Daoy (cell line): ENCODE results near the gene GALNT10. TPM values are rescaled to one million over a fixed set of nuclear protein-coding genes. Genes with fewer than 3 reads are reported as not detected.

Experiments
- DNase-seq: peaks from one replicate; pipeline ENCODE4 v3.0.0-alpha.2; 2015; ENCODE audit warnings: low read depth
- total RNA-seq: library from RNA; depleted of rRNA; stranded (reverse); fragments of >200 nt; shearing (Covaris generic); gene quantifications from 2 replicates; pipeline ENCODE4 v1.2.3, GENCODE V29; 2014

GALNT10 gene
- total RNA-seq, 1 experiment from 2014 or later, result 44.7 TPM

DNA sequence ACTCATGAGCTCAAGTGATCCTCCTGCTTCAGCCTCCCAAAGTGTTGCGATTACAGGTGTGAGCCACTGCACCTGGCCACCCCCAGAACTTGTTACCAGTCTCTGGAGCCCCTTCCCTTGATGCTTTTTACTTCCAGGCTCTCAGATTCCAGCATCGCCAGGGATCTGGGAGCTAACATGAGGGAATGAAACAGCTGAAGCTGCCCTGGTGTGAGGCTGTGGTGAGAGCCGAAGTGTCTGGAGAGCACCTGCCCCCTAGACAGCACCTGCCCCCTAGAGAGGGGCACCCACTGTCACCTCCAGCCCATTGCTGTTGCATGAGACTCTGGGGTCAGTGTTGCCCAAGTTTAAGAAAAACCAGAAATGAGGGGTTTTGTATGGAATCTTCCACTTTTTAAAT is 131.0 kb downstream of the GALNT10 start:
- no peak for DNase-seq

DNA sequence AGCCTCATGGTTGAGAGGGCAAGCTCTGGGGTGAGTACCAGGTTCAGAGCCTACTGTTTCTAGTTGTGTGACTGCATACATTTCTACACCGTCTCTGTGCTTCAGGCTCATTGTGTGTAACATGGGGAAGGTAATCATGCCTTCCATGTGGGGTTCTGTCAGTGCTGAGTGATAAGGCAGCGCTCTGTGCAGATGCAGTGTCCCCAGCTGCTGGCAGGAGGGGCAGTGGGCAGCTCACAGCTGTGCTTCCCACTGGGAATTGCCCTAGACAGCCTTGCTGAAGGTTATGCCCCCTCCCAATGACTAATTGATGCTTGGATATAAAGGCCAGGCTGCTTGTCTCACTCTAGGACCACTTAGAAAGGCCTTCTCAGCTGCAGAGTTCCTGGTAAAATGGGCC is 133.5 kb downstream of the GALNT10 start:
- no peak for DNase-seq

DNA sequence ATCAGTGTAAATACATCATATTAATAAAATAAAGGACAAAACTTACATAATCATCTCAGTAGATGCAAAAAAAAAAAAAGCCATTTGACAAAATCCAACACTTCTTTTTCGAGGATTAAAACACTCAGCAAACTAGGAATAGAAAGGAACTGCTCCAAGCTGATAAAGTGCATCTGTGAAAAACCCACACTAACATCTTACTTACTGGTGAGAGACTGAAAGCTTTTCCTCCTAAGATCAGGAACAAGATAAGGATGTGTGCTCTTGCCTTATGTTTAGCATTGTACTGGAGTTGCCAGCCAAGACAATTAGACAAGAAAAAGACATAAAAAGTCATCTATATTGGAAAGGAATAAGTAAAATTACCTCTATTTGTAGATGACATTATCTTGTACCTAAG is 135.0 kb downstream of the GALNT10 start:
- DNase-seq, result no peak

DNA sequence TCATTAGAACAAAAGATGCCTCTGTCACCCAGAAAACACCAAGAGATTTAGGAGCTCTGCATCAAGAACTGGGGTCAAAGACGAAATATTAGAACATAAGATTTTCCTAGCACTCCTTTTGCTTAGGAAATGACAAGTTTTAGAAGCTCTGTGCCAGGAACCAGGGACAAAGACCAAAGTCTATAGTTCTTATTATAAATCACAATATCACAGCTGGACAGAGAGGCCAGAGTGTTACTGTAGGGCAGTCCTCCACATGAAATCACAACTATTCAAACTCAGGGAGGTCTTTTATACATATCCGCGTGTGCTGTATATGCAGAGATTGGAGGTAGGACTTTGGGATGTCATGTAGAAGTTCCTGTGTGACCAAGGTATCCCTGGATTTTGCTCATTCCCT is 138.5 kb downstream of the GALNT10 start:
- DNase-seq, result no peak

DNA sequence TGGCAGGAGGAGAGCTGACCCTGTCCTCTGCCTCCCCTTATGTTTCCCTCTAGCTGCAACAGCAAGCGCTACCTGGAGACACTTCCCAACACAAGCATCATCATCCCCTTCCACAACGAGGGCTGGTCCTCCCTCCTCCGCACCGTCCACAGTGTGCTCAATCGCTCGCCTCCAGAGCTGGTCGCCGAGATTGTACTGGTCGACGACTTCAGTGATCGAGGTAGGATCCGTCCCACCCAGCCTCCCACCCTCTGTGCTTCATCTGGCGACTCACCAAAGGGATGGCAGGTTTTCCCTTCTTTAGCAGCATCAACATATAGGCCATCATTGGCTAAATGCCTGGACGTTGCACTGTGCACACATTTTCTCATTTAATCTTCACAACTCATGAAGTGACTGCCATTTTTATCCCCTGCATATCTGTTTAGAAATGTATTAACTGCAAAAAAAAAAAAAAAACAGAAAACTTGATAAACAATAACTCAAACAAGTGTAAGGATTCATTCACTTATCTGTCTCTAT is 139.0 kb downstream of the GALNT10 start:
- DNase-seq, result no peak

DNA sequence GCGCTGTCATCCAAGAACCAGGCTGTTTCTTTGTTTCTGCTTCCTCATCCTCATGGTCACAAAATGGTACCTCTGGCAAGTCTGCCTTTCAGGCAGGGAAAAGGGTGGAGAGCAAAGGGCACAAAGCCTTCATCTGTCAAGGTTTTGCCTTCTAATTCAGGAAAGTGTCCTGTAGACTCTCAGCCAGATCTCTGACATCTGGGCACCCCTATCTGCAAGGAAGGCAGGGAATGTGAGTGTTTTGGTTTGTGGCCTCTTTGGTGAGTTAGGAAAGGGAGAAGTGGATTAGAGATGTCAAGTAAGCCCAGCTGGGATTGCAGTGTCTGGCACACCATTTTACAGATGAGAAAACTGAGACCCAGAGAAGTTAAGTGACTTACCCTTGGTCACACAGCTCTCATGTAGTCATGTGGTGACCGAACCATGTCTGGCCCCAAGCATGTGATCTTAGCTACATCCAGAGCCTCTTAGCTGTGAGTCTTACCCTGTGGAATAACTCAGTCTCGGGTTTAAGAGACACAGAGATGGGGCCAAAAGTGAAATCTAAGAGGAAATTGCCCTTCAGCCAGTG is 139.6 kb downstream of the GALNT10 start:
- no peak for DNase-seq

DNA sequence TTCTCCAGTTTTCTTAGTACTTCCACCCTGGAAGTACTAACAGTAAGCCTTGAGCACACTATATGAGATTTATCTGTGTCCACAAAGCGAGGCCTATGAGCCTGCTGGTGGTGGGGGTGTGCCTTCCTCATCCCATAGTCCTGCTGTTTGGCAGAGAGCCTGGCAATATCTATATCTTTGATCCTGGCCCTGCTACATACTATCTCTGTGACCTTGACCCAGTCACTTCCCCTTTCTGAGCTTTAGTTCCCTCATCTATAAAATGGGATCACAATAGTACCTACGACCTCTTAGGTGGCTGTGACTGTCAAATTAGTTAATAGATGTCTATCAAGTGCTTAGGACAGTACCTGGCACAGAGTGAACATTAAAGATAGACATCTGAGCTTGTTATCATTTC is 140.7 kb downstream of the GALNT10 start:
- DNase-seq, result no peak

DNA sequence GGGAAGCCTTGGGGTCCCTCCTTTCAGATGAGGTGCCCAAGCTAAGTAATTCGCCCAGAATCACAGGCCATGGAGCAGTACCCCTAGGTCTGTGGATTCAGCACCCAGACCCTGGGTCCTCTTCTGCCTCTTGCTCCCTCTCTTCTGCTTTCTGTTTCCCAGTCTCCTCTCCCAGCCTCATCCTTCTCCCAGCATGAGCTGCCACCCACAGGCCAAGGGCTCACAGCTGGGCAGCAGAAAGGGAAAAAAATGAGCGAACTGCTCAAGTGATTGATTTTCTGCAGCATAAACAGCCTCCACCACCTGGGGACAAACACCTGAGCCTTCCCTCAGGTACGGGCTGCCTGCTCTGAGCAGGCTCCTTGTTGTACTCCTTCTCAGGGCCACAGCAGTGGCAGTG is 141.4 kb downstream of the GALNT10 start:
- no peak for DNase-seq

DNA sequence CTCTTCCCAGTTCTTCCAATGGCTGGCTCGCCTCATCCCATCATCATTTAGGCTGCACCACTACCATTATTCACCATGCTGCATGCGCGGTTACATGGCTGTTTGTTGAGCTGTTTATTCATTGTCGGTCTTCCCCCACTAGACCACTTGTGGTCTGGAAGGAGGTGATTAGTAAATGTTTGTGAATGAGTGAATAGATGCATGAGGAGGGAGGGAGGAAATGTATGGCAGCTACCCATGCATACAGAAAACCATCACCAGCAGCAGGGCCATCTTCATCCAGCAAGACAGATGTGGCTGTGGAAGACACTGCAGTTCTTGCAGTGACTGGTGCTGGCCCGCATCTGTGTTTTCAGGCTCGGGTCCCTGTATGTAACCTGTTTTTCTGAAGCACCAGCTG is 141.9 kb downstream of the GALNT10 start:
- DNase-seq, result no peak

DNA sequence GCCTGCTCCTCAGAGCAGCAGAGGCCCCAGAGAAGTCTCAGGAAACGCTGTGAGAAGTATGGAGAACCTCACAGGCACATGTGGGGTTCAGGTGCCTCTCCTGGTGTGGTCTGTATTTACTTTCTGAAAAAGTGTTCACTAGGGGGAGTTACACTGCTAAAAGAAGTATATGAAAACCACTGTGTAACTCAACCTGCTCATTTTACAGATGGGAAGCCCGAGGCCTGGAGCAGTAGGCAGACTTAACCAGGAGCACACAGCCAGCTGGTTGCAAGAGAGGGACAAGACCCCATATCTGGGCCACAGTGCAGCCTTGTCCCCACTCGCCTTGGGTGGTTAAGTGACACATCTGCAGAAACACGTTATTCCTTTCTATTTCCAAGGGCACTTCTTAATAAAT is 142.5 kb downstream of the GALNT10 start:
- DNase-seq, result no peak

DNA sequence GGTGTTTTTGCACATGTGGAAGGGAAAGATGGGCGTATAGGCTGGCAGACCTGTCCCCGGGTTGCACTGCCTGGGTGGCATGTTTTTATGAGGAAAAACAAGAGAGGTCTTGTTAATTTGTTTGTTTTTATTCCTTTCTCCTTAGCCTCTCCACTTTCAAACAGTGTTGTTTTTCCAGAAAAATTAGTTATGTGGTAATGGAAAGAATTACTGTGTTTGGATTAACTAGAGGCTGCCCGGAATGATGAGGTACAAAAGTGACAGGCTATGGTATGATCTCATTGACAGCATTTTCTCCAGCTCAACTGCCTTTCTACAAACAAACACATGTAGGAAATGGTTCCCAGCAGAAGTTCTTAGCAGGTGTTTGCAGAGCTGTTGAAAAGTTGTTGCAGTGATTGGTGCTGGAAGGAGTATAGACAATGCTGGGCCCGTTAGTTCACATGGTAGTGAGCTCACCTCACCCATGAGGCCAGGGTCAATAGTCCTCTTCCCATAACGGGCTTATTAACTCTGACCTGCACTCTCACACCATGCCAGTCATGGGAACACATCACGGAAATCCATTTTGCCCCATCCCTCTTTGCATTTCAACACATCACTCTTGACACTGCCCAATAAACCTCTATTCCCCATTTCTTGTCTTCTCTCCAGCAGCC is 144.0 kb downstream of the GALNT10 start:
- no peak for DNase-seq

DNA sequence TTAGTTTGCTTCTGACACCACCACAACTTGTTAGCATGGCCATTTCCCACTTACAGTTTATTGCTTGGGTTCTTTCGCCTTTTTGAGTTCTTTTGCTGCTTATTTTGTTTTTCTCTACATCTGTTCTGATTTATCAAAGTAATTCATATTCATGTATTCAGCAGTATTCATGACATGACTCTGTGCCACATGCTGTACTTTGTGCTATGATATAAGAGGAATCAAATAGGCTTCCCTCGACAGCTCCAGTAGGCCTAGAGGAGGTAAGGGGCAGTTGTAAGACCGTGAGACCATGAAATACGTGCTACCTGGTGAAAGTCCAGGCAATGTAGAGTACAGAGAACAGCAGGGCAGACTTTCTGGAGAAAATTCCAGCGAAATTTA is 144.5 kb downstream of the GALNT10 start:
- DNase-seq, result no peak

DNA sequence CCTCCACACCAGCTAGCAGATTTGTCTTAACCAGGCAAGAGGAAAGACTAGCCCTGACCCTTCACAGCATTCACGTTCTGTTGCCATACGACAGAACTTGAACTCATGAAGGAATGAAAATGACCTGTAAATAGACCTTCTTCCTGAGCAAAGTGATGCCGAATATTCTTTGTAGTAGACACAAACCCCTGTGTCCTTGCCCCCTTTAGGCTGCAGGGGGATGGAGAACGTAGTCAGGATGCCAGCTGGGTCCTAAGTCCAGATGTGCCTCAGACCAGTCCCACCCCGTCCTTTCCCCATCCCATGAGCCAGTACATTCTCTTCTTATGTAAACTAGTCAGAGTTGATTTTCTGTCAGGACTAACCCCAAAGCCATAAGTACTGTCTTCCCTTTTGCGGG is 151.1 kb downstream of the GALNT10 start:
- no peak for DNase-seq

DNA sequence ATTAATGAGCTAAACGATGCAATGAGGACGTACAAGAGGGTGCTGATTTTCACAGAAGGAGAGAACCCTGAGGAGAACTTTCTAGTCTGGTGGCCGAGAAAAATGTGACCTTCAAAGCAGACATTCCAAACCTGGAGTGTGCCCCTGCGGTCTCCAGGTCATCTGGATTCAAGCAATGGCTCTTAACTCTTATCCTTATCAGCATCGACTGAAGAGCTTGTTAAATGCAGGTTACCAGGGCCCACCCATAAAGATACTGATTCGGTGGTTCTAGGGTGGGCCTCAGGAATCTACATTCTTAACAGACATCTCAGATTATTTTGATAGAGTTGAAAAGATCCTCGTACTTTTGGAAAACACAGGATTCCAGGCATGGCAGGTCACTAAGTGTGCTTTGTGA is 151.7 kb downstream of the GALNT10 start:
- no peak for DNase-seq

DNA sequence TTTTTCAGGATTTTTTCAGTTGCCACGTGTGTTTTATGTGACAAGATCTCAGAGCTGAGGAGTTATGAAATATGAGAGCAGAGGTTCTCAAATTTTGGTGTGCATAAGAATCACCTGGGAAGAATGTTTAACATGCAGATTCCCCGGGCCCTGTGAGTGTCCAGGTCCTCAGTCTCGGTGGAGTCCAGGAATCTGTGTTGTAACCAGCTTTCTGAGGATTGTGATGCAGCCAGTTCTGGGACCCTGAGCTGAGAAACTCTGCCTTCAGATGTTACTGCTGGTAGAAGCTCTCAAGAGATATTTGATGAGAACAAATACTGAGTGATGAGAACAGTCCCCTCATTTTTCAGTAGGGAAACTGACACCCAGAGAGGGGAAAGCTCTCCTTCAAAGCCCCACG is 152.4 kb downstream of the GALNT10 start:
- DNase-seq, result no peak

DNA sequence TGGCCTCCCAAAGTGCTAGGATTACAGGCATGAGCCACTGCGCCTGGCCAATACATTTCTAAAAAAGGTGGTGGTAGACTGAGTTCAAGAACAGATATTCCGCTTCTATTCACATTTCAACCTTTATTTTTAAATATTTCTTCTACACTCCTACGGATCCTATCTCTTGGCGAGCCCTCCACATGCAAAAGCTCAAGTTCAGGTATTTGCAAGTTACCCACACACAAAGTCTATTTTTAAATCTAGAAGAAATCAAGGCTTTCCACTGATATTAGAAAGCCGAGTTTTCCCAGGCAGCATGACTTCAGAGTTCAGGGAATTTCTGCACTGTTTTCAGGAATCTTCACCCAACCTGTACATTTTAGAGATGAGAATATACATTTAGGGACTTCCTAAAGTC is 153.9 kb downstream of the GALNT10 start:
- no peak for DNase-seq

DNA sequence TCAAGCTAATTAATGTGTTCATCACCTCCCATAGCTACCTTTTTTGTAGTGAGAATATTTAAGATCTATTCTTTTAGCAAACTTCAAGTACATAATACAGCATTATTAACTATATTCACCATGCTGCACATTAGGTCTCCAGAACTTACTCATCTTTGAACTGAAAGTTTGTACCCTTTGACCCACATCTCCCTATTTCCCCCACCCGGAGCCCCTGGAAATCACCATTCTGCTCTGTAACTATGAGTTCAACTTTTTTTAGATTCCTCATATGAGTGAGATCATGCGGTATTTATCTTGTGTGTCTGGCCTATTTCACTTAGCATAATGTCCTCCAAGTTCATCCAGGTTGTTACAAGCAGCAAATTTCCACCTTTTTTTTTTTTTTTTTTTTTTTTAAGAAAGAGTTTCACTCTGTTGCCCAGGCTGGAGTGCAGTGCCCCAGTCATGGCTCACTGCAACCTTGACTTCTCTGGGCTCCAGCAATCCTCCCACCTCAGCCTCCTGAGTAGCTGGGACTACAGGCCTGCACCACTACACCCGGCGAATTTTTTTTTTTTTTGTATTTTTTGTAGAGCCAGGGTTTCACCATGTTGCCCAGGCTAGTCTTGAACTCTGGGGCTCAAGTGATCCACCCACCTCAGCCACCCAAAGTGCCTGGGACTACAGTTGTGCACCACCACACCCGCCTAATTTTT is 154.9 kb downstream of the GALNT10 start:
- no peak for DNase-seq

DNA sequence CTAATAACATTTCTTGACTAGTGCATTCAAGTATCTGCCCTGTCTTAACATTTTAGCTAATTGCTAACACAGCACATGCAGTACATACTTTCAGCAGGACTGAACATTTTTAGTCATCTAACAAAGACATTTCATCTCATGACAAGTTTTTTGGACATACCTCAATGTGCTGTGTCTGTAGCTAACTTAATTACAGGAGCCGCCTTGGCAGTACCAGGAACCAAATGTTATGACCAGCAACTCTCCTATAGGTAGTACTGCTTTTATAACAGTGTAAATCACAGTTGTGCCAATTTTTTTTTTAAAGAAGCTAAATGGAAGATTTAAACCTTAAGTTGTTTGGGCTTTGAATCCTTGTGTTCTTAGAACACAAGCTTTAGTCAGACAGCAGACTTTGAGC is 155.9 kb downstream of the GALNT10 start:
- no peak for DNase-seq

DNA sequence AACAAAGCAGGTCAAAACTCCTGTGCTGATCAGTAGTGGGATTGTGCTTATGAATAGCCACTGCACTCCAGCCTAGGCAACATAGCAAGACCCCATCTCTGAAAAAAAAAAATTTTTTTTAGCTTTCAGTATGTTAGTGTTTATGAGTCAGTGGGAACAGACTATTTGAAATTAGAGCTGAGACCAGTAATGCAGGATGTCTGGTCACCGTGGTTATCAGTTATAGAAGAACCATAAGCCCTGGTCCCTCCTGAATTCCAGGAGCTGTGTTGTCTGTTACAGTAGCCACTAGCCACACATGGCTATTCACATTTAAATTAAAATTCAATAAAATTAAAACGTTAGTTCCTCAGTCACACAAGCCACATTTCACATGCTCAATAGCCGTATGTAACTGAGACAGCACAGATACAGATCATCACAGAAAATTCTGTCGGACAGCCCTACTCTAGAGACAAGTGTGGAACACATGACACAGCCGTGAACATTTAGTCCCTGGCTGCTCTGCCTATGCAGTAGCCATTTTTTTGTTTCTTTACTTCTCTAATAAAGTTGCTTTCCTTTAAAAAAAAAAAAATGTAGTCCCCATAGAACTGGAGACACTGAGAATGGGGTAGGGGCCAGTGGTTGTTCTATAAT is 159.2 kb downstream of the GALNT10 start:
- DNase-seq, result no peak

DNA sequence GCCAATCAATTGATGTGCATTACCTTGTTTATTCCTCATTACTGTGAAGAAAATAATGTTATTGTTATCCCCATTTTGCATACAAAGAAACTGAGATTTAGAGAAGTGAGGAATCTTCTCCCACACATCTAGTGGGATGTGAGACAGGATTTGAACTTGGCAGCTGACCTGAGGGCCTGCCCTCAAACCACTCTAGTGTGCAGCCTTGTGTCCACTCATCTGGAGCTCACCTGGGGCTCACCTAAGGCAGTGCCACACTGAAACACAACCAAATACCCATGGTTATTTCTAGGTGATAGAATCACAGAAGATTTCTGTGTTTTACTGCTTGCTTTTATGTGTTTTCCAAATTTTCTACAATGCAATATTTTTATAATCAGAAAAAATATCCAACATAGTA is 160.6 kb downstream of the GALNT10 start:
- no peak for DNase-seq

DNA sequence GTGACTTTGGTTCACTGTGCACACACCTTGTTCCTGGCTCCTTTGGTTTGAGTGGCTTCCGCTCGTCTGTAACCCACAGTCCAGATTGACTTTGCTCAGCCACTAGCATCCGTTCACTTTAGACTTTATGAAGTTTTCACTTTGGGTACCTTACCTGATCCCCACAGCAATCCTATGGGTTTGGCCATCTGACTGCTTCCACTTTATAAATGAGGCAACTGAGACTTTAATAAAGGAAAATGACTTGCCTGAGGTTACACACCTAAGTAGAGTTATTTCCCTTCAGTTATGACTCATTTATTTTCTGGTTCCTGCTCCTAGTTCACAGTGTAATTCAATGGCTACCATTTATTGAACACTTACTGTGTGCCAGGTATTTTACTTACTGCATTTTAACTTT is 161.0 kb downstream of the GALNT10 start:
- no peak for DNase-seq

DNA sequence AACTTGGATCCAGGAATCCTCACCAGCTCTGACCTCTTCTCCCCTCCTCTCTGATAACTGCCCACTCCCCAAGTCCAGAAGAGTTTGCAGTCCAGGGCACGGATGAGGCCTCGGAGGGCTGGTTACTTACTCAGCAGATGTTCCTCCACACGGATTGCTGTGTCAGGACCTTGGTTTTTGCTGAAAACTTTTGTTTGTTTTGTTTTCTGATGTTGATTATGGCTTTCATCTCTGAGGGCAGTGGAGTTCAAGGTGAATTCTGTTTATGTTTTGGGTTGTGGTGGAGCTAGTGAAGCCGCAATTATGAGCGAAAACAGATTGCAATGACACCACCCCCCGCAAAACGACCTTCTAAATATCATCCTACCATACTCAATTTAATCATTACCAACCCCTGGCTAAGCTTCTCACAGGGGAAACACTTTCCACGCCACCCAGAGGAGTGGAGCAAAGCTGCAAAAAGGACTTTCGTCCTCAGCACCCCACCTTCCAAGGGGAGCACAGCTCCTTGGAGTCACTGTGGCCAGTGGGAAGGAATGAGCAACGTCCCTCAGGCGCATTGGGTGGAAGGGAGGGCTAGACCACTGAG is 162.5 kb downstream of the GALNT10 start:
- no peak for DNase-seq
